Activated CD8-positive, alpha-beta memory T cell treated with anti-CD3 and anti-CD28 coated beads for 36 hours (primary cell): ENCODE results near the gene ZSWIM8. TPM values are rescaled to one million over a fixed set of nuclear protein-coding genes. Genes with fewer than 3 reads are reported as not detected.
"Not testable (repeated sequence)": the region's sequence is repeated elsewhere in the genome, so short reads cannot be mapped to it uniquely, and the experiment has no call there.

Experiments
- CTCF ChIA-PET: fragments of 350-600 bp; sonication (Branson Sonifier 250); formaldehyde crosslinking; loops from one replicate; lab custom pipeline; 2021; ENCODE audit warnings: antibody characterized with exemption; lab: Charles Lee
- POLR2A ChIA-PET: fragments of 350-600 bp; sonication (Branson Sonifier 250); formaldehyde crosslinking; loops from one replicate; lab custom pipeline; 2021; ENCODE audit warnings: antibody characterized with exemption; lab: Charles Lee
- total RNA-seq, 2 experiments: library from RNA; stranded (reverse); gene quantifications; one replicate each; pipeline ENCODE4 v1.2.3, GENCODE V29; 2021

ZSWIM8 gene, protein sequence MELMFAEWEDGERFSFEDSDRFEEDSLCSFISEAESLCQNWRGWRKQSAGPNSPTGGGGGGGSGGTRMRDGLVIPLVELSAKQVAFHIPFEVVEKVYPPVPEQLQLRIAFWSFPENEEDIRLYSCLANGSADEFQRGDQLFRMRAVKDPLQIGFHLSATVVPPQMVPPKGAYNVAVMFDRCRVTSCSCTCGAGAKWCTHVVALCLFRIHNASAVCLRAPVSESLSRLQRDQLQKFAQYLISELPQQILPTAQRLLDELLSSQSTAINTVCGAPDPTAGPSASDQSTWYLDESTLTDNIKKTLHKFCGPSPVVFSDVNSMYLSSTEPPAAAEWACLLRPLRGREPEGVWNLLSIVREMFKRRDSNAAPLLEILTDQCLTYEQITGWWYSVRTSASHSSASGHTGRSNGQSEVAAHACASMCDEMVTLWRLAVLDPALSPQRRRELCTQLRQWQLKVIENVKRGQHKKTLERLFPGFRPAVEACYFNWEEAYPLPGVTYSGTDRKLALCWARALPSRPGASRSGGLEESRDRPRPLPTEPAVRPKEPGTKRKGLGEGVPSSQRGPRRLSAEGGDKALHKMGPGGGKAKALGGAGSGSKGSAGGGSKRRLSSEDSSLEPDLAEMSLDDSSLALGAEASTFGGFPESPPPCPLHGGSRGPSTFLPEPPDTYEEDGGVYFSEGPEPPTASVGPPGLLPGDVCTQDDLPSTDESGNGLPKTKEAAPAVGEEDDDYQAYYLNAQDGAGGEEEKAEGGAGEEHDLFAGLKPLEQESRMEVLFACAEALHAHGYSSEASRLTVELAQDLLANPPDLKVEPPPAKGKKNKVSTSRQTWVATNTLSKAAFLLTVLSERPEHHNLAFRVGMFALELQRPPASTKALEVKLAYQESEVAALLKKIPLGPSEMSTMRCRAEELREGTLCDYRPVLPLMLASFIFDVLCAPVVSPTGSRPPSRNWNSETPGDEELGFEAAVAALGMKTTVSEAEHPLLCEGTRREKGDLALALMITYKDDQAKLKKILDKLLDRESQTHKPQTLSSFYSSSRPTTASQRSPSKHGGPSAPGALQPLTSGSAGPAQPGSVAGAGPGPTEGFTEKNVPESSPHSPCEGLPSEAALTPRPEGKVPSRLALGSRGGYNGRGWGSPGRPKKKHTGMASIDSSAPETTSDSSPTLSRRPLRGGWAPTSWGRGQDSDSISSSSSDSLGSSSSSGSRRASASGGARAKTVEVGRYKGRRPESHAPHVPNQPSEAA (N-terminal part only)
- 10 to 100 TPM; 45.9 to 50.5 TPM for total RNA-seq

DNA sequence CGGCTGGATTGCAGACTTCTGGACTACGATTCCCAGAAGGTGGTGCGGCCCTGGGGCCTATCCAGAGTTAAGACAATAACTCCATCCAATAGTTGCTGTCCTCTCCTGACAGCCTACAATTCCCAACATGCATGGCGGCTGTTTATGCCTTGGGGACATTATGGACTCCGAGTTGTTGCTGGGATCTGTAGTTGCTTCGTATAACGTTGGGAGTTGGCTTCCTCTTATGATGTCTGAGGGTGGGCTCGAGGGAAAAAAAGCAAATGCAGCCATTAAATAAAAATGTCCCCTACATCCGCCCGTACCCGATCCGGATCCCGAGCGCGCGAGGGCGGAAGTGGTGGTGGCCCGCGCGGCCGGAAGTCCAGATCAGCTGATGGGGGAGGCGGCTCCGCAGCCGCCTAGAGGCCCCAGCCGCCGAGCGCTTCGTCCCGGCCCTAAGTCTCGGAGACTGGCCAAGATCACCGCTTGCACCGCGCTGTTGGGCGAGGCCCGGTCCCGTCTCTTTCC, at the start of gene ZSWIM8:
Gene ZSWIM8 (plus strand): TSS at position 396 of the 510 bp plus-strand sequence. CDS start 273 bp downstream, outside the sequence.
- POLR2A ChIA-PET = interaction anchor here (1.2 to 2.0 kb wide), 3 partner anchors 10 to 25 kb away, joined by 7 to 10 read pairs (median 9); no protein-coding TSS in a partner anchor
- CTCF ChIA-PET = interaction anchor here (0.9 to 1.7 kb wide), 3 partner anchors 10 to 94 kb away, joined by 3 to 4 read pairs (median 4); no protein-coding TSS in a partner anchor

DNA sequence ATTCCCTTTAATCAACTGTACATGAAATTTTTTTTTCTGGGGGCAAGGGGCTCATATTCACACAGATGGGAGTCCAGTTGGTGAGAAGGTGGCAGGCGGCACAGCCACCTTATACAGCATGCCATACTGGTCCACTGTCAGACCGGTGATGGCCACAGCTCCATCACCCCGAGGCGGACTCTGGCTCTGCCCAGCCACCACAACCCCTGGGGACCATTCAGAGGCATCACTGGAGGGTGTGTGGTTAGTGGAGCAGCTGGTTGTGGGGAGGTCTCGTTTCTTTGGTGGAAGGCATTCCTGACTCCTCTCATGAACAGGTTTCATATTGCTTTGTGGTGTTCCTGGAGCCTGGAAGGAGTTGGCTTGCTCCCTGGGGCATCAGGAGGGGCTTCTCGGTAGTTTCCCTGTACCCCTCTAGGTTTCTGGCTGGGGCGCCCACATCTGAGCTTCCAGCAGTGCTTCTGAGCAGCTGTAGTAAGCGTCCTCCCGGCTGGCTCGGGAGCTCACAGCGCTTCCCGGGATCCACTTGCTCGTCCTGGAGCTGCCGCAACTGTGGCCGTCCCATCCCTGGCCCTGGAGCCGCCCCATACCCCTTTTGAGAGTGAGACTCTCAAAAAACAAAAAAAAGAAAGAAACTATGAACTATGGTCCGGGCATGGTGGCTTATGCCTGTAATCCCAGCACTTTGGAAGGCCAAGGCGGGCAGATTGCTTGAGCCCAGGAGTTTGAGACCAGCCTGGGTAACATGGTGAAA, 44.7 kb upstream of the ZSWIM8 start:
- POLR2A ChIA-PET, CTCF ChIA-PET: not testable (repeated sequence)

DNA sequence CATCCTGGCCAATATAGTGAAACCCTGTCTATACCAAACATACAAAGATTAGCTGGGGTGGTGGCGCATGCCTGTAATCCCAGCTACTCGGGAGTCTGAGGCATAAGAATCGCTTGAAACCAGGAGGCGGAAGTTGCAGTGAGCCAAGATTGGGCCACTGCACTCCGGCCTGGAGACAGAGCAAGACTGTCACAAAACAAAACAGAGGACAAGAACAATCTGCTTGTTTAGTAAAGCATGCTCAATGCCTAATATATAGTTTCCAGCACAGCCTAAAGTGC, 43.0 kb upstream of the ZSWIM8 start:
- POLR2A ChIA-PET = interaction anchor here (3.7 kb wide), 1 partner anchor 12 kb away, joined by 24 read pairs; no protein-coding TSS in a partner anchor
- CTCF ChIA-PET = interaction anchor here (1.8 kb wide), 1 partner anchor 12 kb away, joined by 10 read pairs; no protein-coding TSS in a partner anchor

DNA sequence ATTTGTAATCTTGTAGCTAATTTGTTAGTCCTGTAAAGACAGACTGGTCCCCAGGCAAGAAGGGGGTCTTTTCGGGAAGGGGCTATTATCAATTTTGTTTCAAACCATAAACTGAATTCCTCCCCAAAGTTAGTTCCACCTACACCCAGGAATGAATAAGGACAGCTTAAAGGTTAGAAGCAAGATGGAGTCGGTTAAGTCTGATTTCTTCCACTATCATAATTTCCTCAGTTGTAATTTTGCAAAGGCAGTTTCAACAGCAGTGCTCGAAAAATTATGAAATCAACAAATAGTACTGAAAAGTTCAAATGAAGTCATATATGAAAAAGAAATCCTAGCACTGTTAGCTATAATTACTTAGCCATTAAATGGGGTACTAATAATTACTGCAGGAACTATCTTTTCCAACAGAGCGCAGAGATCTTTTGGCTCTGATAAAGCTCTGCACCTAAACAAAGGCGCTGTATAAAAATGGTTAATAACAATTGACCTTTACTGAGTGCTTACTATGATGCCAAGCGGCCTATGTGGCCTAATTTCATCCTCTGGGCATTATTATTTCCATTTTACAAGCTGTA, 42.0 kb upstream of the ZSWIM8 start:
- ChIA-PET CTCF (interaction anchor here (1.7 to 1.8 kb wide), 2 partner anchors 13 to 25 kb away, joined by 3 to 10 read pairs; no protein-coding TSS in a partner anchor), POLR2A (interaction anchor here (0.7 to 3.7 kb wide), 6 partner anchors 8 to 330 kb away, joined by 3 to 24 read pairs (median 4); partner anchors contain the start of gene CHCHD1)

DNA sequence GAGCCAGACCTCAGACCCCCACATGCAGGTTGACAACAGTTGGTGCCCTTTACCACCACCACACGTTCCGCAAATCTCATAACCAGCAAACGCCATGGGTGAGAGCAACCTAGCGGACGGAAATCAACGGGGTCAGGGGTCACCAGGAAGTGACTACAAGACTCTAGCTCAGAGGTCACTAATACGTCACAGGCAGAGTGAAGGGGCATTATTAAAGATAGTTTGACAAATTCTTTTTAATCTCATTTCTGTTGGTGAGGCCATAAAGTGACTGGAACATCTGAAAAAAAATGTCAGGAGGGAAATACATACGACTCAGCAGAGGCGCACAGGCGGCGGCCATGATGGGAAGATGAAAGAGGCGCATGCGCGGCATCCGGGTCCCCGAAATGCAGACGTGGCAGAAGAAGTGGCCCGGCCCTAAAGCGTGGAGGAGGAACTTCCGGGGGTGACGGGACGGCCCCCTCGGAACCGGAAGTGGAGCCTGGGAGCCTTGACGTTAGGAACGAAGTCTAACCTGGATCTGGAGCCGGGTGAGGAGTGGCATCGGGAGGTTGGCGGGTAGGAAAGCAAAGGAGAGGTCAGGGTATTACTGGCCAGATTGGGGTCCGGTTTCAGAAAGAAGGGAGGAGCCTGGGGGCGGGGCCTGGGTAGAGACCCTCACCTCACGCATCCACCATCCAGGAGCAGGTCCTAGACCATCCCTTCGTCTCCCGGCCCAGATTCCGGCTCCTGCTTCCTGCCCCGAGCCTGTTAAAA, 41.3 kb upstream of the ZSWIM8 start, which contains the start of gene SEC24C:
Gene SEC24C (plus strand): TSS at position 468 of the 759 bp plus-strand sequence. CDS start 2,461 bp downstream, outside the sequence.
- POLR2A ChIA-PET = interaction anchor here (0.8 to 3.7 kb wide), 7 partner anchors 8 to 331 kb away, joined by 3 to 24 read pairs (median 4); a partner anchor contains a TSS
- CTCF ChIA-PET = interaction anchor here (0.5 to 1.8 kb wide), 4 partner anchors 12 to 24 kb away, joined by 3 to 10 read pairs (median 3); no protein-coding TSS in a partner anchor

DNA sequence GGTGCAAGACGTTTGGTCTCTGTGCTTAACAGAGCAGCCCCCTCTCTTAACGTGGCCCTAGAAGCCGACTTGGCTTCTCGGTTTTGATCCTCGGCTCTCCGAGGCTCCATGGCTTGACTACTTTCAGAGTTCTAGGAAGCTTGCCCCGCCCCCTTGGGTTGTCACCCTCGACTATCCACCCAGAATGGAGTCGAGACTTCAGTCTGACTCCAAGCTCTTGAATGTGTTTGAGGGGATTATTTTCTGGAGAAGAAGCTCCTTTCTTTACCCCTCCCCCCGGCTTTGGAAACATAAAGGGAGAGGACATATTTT, 40.8 kb upstream of the ZSWIM8 start:
- ChIA-PET CTCF (interaction anchor here (0.5 to 1.7 kb wide), 3 partner anchors 11 to 24 kb away, joined by 3 read pairs; no protein-coding TSS in a partner anchor), POLR2A (interaction anchor here (0.6 to 3.7 kb wide), 5 partner anchors 14 to 36 kb away, joined by 3 to 24 read pairs (median 6); a partner anchor contains a TSS)

DNA sequence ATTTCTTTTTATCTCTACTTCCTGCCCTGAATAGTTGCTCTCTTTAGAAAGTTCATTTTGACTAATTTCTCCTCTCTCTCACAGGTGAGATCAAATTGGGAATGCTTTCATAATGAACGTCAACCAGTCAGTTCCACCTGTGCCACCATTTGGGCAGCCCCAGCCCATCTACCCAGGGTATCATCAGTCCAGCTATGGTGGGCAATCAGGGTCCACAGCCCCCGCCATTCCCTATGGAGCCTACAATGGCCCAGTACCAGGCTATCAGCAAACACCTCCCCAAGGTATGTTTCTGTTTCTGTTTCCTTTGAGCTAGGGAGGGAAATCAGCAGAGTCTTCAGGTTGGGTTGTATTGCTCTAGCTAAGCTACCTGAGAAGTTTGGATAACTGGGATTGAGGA, 38.7 kb upstream of the ZSWIM8 start:
- ChIA-PET POLR2A (no interaction called here), CTCF (interaction anchor here (1.3 kb wide), 1 partner anchor 17 kb away, joined by 3 read pairs; no protein-coding TSS in a partner anchor)

DNA sequence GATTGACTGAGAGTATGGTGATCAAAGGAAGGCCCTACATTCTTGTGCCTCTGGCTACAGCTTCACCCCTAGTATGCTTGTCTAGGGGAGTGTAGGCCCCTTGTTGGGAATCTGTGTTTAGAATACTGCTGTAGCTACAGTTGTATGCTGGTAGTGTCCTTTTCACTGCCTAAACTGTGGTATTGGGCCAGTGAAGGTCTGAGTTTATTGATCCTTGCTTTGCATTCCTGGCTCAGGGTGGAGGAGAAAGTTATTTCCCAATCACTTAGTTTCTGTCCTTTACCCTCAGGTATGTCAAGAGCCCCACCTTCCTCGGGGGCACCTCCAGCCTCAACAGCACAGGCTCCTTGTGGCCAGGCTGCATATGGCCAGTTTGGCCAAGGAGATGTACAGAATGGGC, 34.6 kb upstream of the ZSWIM8 start:
- POLR2A ChIA-PET = no interaction called here
- CTCF ChIA-PET = no interaction called here

DNA sequence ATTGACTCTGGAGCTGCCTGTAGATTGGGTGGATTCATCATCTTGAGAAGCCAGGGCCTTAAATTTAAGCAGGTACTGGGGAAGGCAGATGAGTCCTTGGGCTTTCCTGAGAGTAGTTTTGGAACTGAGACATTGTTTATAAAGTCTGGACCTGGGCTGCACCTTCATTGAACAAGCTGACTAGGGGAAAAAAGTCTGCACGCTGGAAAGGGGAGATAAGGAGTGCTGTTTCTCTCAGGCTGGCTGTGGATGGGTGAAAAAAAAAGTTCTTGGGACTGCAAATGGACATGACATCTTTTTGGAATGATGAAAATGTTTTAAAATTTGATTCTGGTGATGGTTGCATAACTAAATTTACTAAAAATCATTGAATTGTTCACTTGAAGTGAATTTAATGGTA, 29.2 kb upstream of the ZSWIM8 start:
- POLR2A ChIA-PET = no interaction called here
- CTCF ChIA-PET = interaction anchor here (0.7 to 1.3 kb wide), 3 partner anchors 10 to 17 kb away, joined by 3 to 4 read pairs (median 3); no protein-coding TSS in a partner anchor

DNA sequence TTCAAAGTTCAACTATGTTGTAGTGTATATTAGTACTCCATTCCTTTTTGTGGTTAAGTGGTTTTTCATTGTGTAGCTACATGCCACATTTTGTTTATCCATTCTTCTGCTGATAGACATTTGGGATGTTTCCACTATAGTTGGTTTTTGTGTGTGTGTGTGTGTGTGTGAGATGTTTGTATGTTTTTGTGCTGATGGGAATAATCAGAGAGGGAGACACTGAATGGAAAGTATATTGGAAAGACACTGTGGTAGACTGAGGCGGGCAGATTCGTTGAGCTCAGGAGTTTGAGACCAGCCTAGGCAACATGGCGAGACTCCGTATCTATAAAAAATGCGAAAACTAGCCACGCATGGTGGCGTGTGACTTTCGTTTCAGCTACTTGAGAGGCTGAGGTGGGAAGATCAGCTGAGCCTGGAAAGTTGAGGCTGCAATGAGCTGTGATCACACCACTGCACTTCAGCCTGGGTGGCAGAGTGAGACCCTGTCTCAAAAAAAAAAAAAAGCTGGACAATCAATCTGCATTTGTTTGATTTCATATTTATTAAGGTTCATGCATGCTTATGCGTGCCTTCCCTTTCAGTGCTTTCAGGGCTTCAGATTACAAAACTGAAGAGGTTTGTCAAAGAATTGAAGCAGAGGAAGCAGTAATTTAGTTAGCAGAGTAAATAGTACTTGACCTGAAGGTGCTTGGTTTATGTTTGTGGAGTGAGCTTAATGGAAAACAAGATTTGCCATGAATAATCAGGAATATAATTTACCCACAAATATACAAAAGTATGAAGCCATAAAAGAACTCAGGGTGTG, 26.5 kb upstream of the ZSWIM8 start:
- CTCF ChIA-PET = interaction anchor here (0.5 to 1.9 kb wide), 4 partner anchors 10 to 273 kb away, joined by 3 to 9 read pairs (median 4); a partner anchor contains a TSS
- POLR2A ChIA-PET = interaction anchor here (0.5 to 1.8 kb wide), 6 partner anchors 14 to 283 kb away, joined by 3 to 6 read pairs (median 4); partner anchors contain the start of gene SEC24C

DNA sequence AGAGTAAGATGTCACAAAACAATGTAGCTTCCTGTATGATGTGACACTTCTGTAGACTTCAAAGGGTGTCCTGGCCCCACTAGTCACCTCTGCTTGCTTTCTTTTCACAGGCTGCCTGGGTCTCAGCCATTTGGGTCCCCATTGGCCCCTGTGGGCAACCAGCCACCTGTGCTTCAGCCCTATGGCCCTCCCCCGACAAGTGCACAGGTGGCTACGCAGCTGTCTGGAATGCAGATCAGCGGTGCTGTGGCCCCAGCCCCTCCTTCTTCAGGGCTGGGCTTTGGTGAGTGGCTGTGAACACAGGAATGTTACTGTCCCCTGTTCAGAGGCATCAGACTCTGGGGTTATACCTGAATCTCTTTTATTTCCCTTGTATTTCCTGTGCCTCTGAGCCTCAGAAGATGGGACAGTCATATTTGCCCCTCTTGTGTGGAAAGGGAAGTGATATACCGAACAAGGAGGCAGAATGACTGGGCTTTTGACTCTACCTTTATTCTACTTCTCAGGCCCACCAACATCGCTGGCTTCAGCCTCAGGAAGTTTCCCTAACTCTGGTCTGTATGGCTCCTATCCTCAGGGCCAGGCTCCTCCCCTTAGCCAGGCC, 25.8 kb upstream of the ZSWIM8 start:
- POLR2A ChIA-PET = interaction anchor here (0.7 to 1.8 kb wide), 3 partner anchors 13 to 279 kb away, joined by 3 to 6 read pairs (median 3); partner anchors contain the start of gene SEC24C
- CTCF ChIA-PET = interaction anchor here (0.5 to 1.9 kb wide), 3 partner anchors 10 to 273 kb away, joined by 3 to 9 read pairs (median 5); a partner anchor contains a TSS

DNA sequence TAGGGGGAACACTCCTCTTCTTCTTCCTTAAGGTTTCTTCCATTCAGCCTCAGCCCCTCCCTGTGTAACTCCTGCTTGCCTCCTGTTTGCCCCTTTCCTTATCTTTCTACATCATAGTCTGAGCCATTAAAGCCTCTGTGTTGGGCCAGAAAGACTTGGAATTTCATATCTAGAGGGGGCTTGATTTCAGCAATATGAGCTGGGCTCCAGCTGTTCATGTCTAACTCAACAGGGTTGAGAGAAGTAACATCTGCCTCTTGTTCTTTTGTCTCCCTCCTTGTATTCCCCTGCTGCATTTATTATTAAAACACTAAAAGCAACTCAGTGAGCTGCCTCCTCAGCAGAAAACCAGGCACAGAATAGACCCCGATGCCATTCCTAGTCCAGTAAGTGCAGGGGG, 23.6 kb upstream of the ZSWIM8 start:
- ChIA-PET POLR2A (interaction anchor here (0.6 to 0.7 kb wide), 2 partner anchors 17 to 237 kb away, joined by 3 read pairs; no protein-coding TSS in a partner anchor), CTCF (no interaction called here)

DNA sequence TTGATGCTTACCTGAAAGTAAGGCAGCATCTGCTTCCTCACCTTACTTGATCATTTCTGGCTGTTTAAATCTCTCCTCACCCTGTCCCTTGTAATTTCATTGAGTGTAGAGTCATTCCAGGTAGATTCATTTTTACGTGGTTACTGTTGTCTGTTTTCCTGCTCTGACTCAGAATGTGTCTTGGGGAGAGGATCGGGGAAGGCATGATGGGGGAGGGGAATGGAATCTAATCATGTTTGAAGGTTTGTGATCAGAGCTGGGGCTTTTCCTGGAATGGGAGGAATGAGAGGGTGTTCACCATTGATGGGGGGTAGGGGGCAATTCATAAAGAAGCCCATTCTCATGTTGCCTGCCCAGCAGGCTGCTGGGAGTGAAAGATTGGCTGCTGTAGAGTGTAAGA, 22.5 kb upstream of the ZSWIM8 start:
- POLR2A ChIA-PET = interaction anchor here (0.6 to 2.4 kb wide), 4 partner anchors 10 to 32 kb away, joined by 3 to 10 read pairs (median 6); partner anchors contain the start of gene CHCHD1
- CTCF ChIA-PET = no interaction called here

DNA sequence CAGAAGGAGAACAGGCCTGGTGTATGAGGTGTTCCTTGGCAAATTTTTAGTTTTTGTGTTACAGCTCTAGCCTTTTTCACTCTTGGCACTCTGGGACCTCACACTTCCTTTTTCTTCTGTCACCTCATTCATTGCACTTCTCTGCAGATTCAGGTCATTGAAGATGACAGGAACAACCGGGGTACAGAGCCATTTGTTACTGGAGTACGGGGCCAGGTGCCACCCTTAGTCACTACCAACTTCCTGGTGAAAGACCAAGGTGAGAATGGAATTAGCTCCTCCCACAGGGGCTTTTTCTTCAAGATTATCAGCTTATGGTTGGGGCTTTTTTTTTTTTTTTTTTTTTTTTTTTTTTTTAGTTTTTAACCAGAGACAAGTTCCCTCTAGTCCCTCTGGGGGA, 22.1 kb upstream of the ZSWIM8 start:
- ChIA-PET POLR2A (interaction anchor here (0.6 to 2.4 kb wide), 4 partner anchors 10 to 31 kb away, joined by 3 to 10 read pairs (median 6); partner anchors contain the start of gene CHCHD1), CTCF (interaction anchor here (0.7 to 1.2 kb wide), 2 partner anchors 16 to 71 kb away, joined by 3 to 4 read pairs; no protein-coding TSS in a partner anchor)

DNA sequence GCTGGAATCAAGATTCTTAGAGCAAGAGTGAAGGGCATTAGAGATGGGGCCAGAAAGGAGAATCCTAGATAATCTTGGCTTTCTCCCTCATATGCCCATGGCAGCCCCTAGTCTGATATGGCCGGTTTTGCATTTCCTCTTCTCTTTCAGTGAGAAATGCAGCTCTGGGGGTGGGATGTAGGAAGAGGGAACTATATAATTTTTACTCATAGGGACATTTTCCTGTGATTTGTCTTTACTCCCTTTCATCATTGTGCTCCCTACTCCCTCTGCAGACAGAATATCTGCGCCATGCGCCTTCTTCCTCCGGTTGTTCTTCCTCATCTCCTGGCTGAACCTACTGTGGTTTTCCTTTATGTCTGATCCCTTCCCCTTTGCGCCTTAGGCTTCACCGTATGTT, 20.3 kb upstream of the ZSWIM8 start:
- POLR2A ChIA-PET = no interaction called here
- CTCF ChIA-PET = no interaction called here
